AG04449 (cell line): Measurements from ENCODE around the gene GRIK2.

Source experiments
- CTCF ChIA-PET: fragments of 350-600 bp; formaldehyde crosslinking; extraction: SDS; loops from one replicate; lab custom pipeline; 2021; ENCODE audit warnings: antibody characterized with exemption; lab: Yijun Ruan, JAX
- POLR2A ChIA-PET: fragments of 400-600, 350-600 bp; formaldehyde crosslinking; extraction: SDS; loops from one replicate; lab custom pipeline; 2020; ENCODE audit warnings: antibody characterized with exemption, inconsistent platforms; lab: Yijun Ruan, JAX
- DNase-seq: peaks from one replicate; pipeline ENCODE4 v3.0.0-alpha.2; 2010; ENCODE audit warnings: low read depth, low spot score
- H3K4me3 ChIP-seq: 2 replicates; pipeline ENCODE4 v1.5.1; 2011; ENCODE audit warnings: low read depth, mild to moderate bottlenecking, control low read depth, low read length
- TF ChIP-seq, protein P1 (sequence below): IDR thresholded peaks from one replicate; pipeline ENCODE4 v1.5.1; 2011; ENCODE audit warnings: mild to moderate bottlenecking, moderate library complexity, low read length, control low read depth, inconsistent platforms; ENCODE audit not compliant: insufficient read depth; ENCODE audit errors: missing control alignments

Gene GRIK2

GRCh38 chr6:101422811-101423210 is 29.3 kb downstream of the GRIK2 start:
- H3K4me3 ChIP-seq, result no peak overlapping the region
- DNase-seq, result no peak
- CTCF ChIA-PET, result no interaction called here
- TF ChIP-seq, protein P1, sequence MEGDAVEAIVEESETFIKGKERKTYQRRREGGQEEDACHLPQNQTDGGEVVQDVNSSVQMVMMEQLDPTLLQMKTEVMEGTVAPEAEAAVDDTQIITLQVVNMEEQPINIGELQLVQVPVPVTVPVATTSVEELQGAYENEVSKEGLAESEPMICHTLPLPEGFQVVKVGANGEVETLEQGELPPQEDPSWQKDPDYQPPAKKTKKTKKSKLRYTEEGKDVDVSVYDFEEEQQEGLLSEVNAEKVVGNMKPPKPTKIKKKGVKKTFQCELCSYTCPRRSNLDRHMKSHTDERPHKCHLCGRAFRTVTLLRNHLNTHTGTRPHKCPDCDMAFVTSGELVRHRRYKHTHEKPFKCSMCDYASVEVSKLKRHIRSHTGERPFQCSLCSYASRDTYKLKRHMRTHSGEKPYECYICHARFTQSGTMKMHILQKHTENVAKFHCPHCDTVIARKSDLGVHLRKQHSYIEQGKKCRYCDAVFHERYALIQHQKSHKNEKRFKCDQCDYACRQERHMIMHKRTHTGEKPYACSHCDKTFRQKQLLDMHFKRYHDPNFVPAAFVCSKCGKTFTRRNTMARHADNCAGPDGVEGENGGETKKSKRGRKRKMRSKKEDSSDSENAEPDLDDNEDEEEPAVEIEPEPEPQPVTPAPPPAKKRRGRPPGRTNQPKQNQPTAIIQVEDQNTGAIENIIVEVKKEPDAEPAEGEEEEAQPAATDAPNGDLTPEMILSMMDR, result no peak
- POLR2A ChIA-PET, result no interaction called here

DNA sequence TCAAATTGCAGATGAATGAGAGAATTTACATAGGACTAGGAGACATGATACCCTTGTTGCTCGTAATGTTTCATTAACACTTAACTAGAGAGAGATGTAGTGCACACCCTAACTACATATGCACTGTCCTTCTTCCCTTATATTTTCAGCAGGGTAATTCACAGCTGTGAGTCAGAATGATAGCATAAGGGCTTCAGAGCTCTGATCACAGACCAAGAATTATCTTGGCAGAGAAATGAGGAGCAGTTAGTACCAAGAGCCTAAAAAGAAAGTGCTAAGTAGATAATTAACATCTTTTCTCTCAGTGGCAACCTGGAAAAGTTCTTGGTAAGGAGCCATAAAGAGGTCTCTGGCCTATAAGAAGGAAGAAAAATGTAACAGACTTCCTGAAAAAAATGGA is 35.8 kb downstream of the GRIK2 start:
- DNase-seq, result no peak
- CTCF ChIA-PET, result no interaction called here
- no peak overlapping the region for H3K4me3 ChIP-seq
- TF ChIP-seq, protein P1, result no peak
- POLR2A ChIA-PET, result no interaction called here

- no peak for DNase-seq
- POLR2A ChIA-PET, result no interaction called here
- no peak overlapping the region for H3K4me3 ChIP-seq
- TF ChIP-seq, protein P1, result no peak
- CTCF ChIA-PET, result no interaction called here
Measured at GRCh38 chr6:101429845-101430244, 36.3 kb downstream of the GRIK2 start.

- CTCF ChIA-PET, result no interaction called here
- TF ChIP-seq, protein P1, result no peak
- H3K4me3 ChIP-seq, result no peak overlapping the region
- POLR2A ChIA-PET, result no interaction called here
- no peak for DNase-seq
Measured at GRCh38 chr6:101433141-101433540, 39.6 kb downstream of the GRIK2 start.

DNA sequence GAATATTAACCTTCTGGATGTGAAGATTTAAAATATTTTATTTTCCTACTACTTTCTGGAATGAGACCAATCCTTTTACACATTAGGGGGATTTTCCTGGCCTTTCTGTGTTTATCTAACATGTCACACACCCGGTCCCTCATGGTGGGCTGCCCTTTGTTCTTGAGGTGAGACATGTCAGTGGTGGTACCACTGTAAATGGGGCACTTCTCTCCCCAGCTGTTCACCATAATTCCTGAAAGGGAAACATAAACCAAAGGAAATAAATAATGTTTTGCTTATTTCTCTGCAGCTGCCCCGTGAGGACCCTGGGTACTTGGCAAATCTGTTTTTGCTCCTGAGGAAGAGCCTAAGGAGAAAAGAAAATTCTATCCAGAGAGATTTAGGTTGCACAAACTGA is 41.1 kb downstream of the GRIK2 start:
- ChIA-PET POLR2A (no interaction called here), CTCF (no interaction called here)
- TF ChIP-seq, protein P1, result no peak
- no peak for DNase-seq
- H3K4me3 ChIP-seq, result no peak overlapping the region

- TF ChIP-seq, protein P1, result no peak
- ChIA-PET POLR2A (no interaction called here), CTCF (no interaction called here)
- DNase-seq, result no peak
- H3K4me3 ChIP-seq, result no peak overlapping the region
Measured at GRCh38 chr6:101435038-101435437, 41.5 kb downstream of the GRIK2 start.

- DNase-seq, result no peak
- ChIA-PET POLR2A (no interaction called here), CTCF (no interaction called here)
- TF ChIP-seq, protein P1, result no peak
- no peak overlapping the region for H3K4me3 ChIP-seq
Measured at GRCh38 chr6:101439790-101440189, 46.3 kb downstream of the GRIK2 start.
